Endothelial cell of umbilical vein (primary cell): ENCODE results near the gene BACH2. TPM values are rescaled to one million over a fixed set of nuclear protein-coding genes. Genes with fewer than 3 reads are reported as not detected.

Source experiments
- BruUV-seq: library from RNA; stranded (reverse); fragments of 400-500 nt; replicated peaks from 2 replicates; lab custom pipeline; 2021; lab: Mats Ljungman, UMichigan
- CTCF ChIA-PET: fragments of 300-600, 350-600 bp; sonication (Branson Sonifier 250); formaldehyde crosslinking; loops from one replicate; lab custom pipeline; 2021; ENCODE audit warnings: antibody characterized with exemption, inconsistent platforms; lab: Charles Lee
- POLR2A ChIA-PET: fragments of 300-600, 350-600 bp; sonication (Branson Sonifier 250); formaldehyde crosslinking; loops from one replicate; lab custom pipeline; 2021; ENCODE audit warnings: antibody characterized with exemption, inconsistent platforms; lab: Charles Lee
- DNase-seq: peaks from one replicate; pipeline ENCODE4 v3.0.0-alpha.2; 2011; ENCODE audit warnings: low read depth, low spot score
- FAIRE-seq: peaks from 2 replicates; lab custom pipeline; 2011; peaks lifted over from hg19 to GRCh38; lab: Jason Lieb, UNC
- H2AFZ ChIP-seq: 2 replicates; pipeline ENCODE4 v1.6.0; 2012; ENCODE audit warnings: low read depth, low read length, control low read depth, inconsistent platforms
- H3K27ac ChIP-seq: 2 replicates; pipeline ENCODE4 v1.5.1; 2011; ENCODE audit warnings: low read depth, mild to moderate bottlenecking, control low read depth, low read length, moderate library complexity; ENCODE audit not compliant: insufficient read depth
- H3K27me3 ChIP-seq, 2 experiments: 2 replicates each; pipeline versions ENCODE4 v1.6.0 to v1.6.1; 2011; ENCODE audit warnings: low read length in 2 of 2, mixed read lengths in 1 of 2; ENCODE audit not compliant: control insufficient read depth in 2 of 2, insufficient read depth in 2 of 2
- H3K36me3 ChIP-seq, 2 experiments: 2 replicates in 1 of 2; 3 replicates in 1 of 2; pipeline ENCODE4 v1.5.1; 2011; ENCODE audit warnings: low read length in 2 of 2, mild to moderate bottlenecking in 1 of 2, moderate library complexity in 1 of 2; ENCODE audit not compliant: control insufficient read depth in 2 of 2, insufficient read depth in 2 of 2; ENCODE audit errors: extremely low read depth in 1 of 2
- H3K4me1 ChIP-seq: 3 replicates; pipeline ENCODE4 v1.5.1; 2011; ENCODE audit warnings: mild to moderate bottlenecking, low read length; ENCODE audit not compliant: control insufficient read depth, insufficient read depth; ENCODE audit errors: extremely low read depth
- H3K4me2 ChIP-seq: 2 replicates; pipeline ENCODE4 v1.6.1; 2011; ENCODE audit warnings: low read length, control low read depth, mixed read lengths; ENCODE audit not compliant: insufficient read depth
- H3K4me3 ChIP-seq, 3 experiments: fragments of 200-600 bp in 1 of 3; sonication (generic), shearing (Covaris generic) in 1 of 3; replicated peaks in 1 of 3; 2 replicates each; pipeline ENCODE4 v1.5.1; 2011 to 2016; ENCODE audit warnings: control low read depth in 3 of 3, low read length in 3 of 3, mild to moderate bottlenecking in 2 of 3, inconsistent platforms in 1 of 3, low read depth in 1 of 3, moderate library complexity in 1 of 3; ENCODE audit not compliant: insufficient read depth in 1 of 3
- H3K79me2 ChIP-seq: 2 replicates; pipeline ENCODE4 v1.6.0; 2012; ENCODE audit warnings: low read length, inconsistent platforms; ENCODE audit not compliant: control insufficient read depth, insufficient read depth
- H3K9ac ChIP-seq: replicated peaks from 2 replicates; pipeline ENCODE3; 2011; ENCODE audit warnings: low read length, control low read depth; ENCODE audit not compliant: insufficient read depth; ENCODE audit errors: extremely low read depth
- H3K9me1 ChIP-seq: replicated peaks from 3 replicates; pipeline ENCODE4 v1.6.0; 2011; ENCODE audit warnings: mild to moderate bottlenecking, low read length; ENCODE audit not compliant: control insufficient read depth, insufficient read depth; ENCODE audit errors: extremely low read depth
- H3K9me3 ChIP-seq: replicated peaks from 2 replicates; pipeline ENCODE4 v1.5.1; 2012; ENCODE audit warnings: low read length, inconsistent platforms; ENCODE audit not compliant: control insufficient read depth, insufficient read depth
- H4K20me1 ChIP-seq: replicated peaks from 2 replicates; pipeline ENCODE3; 2011; ENCODE audit warnings: mild to moderate bottlenecking, low read length; ENCODE audit not compliant: control insufficient read depth, insufficient read depth; ENCODE audit errors: extremely low read depth
- CTCF ChIP-seq, 2 donors: IDR thresholded peaks; 1 replicate in 1 of 2; 2 replicates in 1 of 2; pipeline ENCODE4 v1.5.1; 2011; ENCODE audit warnings: low read length in 2 of 2, mild to moderate bottlenecking in 2 of 2, moderate library complexity in 2 of 2, control low read depth in 1 of 2, inconsistent platforms in 1 of 2, low read depth in 1 of 2; ENCODE audit not compliant: insufficient read depth in 1 of 2; ENCODE audit errors: extremely low read depth in 1 of 2
- EZH2 ChIP-seq: IDR thresholded peaks from 2 replicates; pipeline ENCODE4 v1.6.1; 2012; ENCODE audit warnings: borderline replicate concordance, low read depth, mild to moderate bottlenecking, moderate library complexity, low read length, inconsistent platforms; ENCODE audit not compliant: severe bottlenecking
- FOS ChIP-seq: IDR thresholded peaks from 2 replicates; pipeline ENCODE4 v1.6.1; 2011; ENCODE audit warnings: mild to moderate bottlenecking, low read length, moderate library complexity, borderline replicate concordance; ENCODE audit not compliant: insufficient read depth
- GATA2 ChIP-seq: IDR thresholded peaks from 2 replicates; pipeline ENCODE4 v1.7.0; 2011; ENCODE audit warnings: low read depth, mild to moderate bottlenecking, moderate library complexity, mixed read lengths, low read length; ENCODE audit not compliant: insufficient read length, insufficient read depth
- JUN ChIP-seq: IDR thresholded peaks from 2 replicates; pipeline ENCODE4 v1.6.1; 2011; ENCODE audit warnings: borderline replicate concordance, low read depth; ENCODE audit not compliant: insufficient read length, insufficient read depth
- MAX ChIP-seq: IDR thresholded peaks from 2 replicates; pipeline ENCODE4 v1.6.1; 2011; ENCODE audit not compliant: insufficient read depth, insufficient read length
- MYC ChIP-seq: IDR thresholded peaks from one replicate; pipeline ENCODE4 v1.6.1; 2011; ENCODE audit warnings: mild to moderate bottlenecking, low read depth, low read length
- POLR2A ChIP-seq: IDR thresholded peaks from 2 replicates; pipeline ENCODE4 v1.6.1; 2012; ENCODE audit warnings: low read depth, mild to moderate bottlenecking, control low read depth, low read length
- POLR2AphosphoS5 ChIP-seq: IDR thresholded peaks from 2 replicates; pipeline ENCODE4 v1.6.1; 2012; ENCODE audit warnings: low read depth, mild to moderate bottlenecking, control low read depth, low read length, moderate library complexity; ENCODE audit not compliant: insufficient read depth
- dilution Hi-C: fragments of 300-500 bp; cut with MboI; formaldehyde crosslinking; loops from one replicate; pipeline ENCODE4 v1.15.0; 2019; ENCODE audit warnings: low sequenced_read_pairs; ENCODE audit not compliant: extremely low pct_ligation_motif_present
- intact Hi-C: fragments of 100-400 bp; cut with micrococcal nuclease; formaldehyde crosslinking; loops from one replicate; pipeline ENCODE4 v1.10.0; 2022
- polyA plus RNA-seq, 4 experiments: library from polyadenylated mRNA; depleted of rRNA in 3 of 4; stranded (reverse) in 3 of 4; unstranded in 1 of 4; fragments of >200 nt; gene quantifications; 2 replicates each; pipeline versions ENCODE4 v1.2.1 to v1.2.3, GENCODE V29; 2011 to 2012; ENCODE audit warnings: missing spikeins in 1 of 4
- total RNA-seq: library from RNA; stranded (reverse); gene quantifications from 2 replicates; pipeline ENCODE4 v1.2.3, GENCODE V29; 2021

BACH2 gene
- total and polyA plus RNA-seq, 2 donors (not counting 3 experiments of a cell fraction or from before 2014, with no cell fraction given), result 1.7 to 5.6 TPM

GRCh38 chr6:89955364-89955763 lies 341.3 kb downstream of the BACH2 start:
- H3K27ac ChIP-seq, result no peak overlapping the region
- DNase-seq (no peak), FAIRE-seq (no peak)
- no peak overlapping the region for H3K4me2 ChIP-seq
- BruUV-seq, result no TSS peak
- no peak overlapping the region for H3K4me3 ChIP-seq
- dilution Hi-C loops, result no loop called here
- no peaks in the 10 kb centered on the region for H3K9me3 ChIP-seq
- H3K27me3 ChIP-seq, result peaks cover 0 to 2% of the 10 kb centered on the region in 2 experiments
- H3K36me3 ChIP-seq, result no peaks in the 10 kb centered on the region
- H3K9ac ChIP-seq, result no peak overlapping the region
- H2AFZ ChIP-seq, result no peak overlapping the region
- intact Hi-C loops, result no loop called here
- TF ChIP-seq GATA2, result no peak
- TF ChIP-seq MYC, result no peak
- no peak for TF ChIP-seq POLR2AphosphoS5
- no peak for TF ChIP-seq FOS
- no peak for TF ChIP-seq CTCF (IDR thresholded peaks at IDR 0.05; ENCODE audit: extremely low read depth in 1 of 2, insufficient read depth in 1 of 2, low read depth in 1 of 2, low read length in 2 of 2)
- TF ChIP-seq MAX, result no peak
- no peak for TF ChIP-seq JUN
- TF ChIP-seq EZH2, result no peak
- TF ChIP-seq POLR2A, result no peak
- ChIA-PET CTCF (interaction anchor here (1.0 to 1.5 kb wide), 2 partner anchors 15 to 437 kb away, joined by 3 to 9 read pairs; no protein-coding TSS in a partner anchor), POLR2A (no interaction called here)
- H3K79me2 ChIP-seq, result no peaks in the 10 kb centered on the region
- H4K20me1 ChIP-seq, result no peaks in the 10 kb centered on the region
- H3K9me1 ChIP-seq, result no peaks in the 10 kb centered on the region
- peaks cover 8% of the 10 kb centered on the region for H3K4me1 ChIP-seq
